ENCODE data around the gene LCTL. TPM values are rescaled to one million over a fixed set of nuclear protein-coding genes. Genes with fewer than 3 reads are reported as not detected.

The LCTL gene
- polyA plus RNA-seq, 1 donor from 2014 or later, result not detected

- Histone ChIP-seq H3K9ac (ENCODE audit: low read length) (no peak overlapping the region), H3K79me2 (replicated peaks; ENCODE audit: insufficient read depth, low read length) (no peaks in the 10 kb centered on the region), H2AFZ (ENCODE audit: low read depth, low read length) (no peak overlapping the region), H3K4me2 (ENCODE audit: low read length) (no peak overlapping the region), H3K27ac (ENCODE audit: low read length) (no peak overlapping the region), H3K36me3 (ENCODE audit: insufficient read depth, low read length) (no peaks in the 10 kb centered on the region), H3K4me3 (ENCODE audit: low read length) (no peak overlapping the region), H3K27me3 (ENCODE audit: insufficient read depth, low read depth, low read length) (no peaks in the 10 kb centered on the region), H3K9me3 (ENCODE audit: low read length) (no peaks in the 10 kb centered on the region), H3F3A (ENCODE audit: insufficient read depth, low read length, poor library complexity, severe bottlenecking) (no peaks in the 10 kb centered on the region), H3K9me2 (ENCODE audit: insufficient read depth, low read length) (no peaks in the 10 kb centered on the region), H4K20me1 (ENCODE audit: insufficient read depth) (no peaks in the 10 kb centered on the region)
- no peak for TF ChIP-seq EZH2 (IDR thresholded peaks at IDR 0.05; ENCODE audit: borderline replicate concordance, insufficient read depth, low read length, poor library complexity, severe bottlenecking)
- no peak for TF ChIP-seq REST (IDR thresholded peaks at IDR 0.05; ENCODE audit: borderline replicate concordance)
- no peak for TF ChIP-seq SMC3 (conservative IDR thresholded peaks at IDR 0.05; ENCODE audit: poor library complexity)
- TF ChIP-seq POLR2AphosphoS5 (IDR thresholded peaks at IDR 0.05), result no peak
- no peak for TF ChIP-seq MXI1 (conservative IDR thresholded peaks at IDR 0.05; ENCODE audit: poor library complexity, severe bottlenecking)
- TF ChIP-seq, protein P1, sequence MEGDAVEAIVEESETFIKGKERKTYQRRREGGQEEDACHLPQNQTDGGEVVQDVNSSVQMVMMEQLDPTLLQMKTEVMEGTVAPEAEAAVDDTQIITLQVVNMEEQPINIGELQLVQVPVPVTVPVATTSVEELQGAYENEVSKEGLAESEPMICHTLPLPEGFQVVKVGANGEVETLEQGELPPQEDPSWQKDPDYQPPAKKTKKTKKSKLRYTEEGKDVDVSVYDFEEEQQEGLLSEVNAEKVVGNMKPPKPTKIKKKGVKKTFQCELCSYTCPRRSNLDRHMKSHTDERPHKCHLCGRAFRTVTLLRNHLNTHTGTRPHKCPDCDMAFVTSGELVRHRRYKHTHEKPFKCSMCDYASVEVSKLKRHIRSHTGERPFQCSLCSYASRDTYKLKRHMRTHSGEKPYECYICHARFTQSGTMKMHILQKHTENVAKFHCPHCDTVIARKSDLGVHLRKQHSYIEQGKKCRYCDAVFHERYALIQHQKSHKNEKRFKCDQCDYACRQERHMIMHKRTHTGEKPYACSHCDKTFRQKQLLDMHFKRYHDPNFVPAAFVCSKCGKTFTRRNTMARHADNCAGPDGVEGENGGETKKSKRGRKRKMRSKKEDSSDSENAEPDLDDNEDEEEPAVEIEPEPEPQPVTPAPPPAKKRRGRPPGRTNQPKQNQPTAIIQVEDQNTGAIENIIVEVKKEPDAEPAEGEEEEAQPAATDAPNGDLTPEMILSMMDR (IDR thresholded peaks at IDR 0.05; ENCODE audit: poor library complexity, severe bottlenecking), result no peak
- no peak for TF ChIP-seq RAD21 (conservative IDR thresholded peaks at IDR 0.05)
- no peak for TF ChIP-seq EP300 (conservative IDR thresholded peaks at IDR 0.05; ENCODE audit: poor library complexity, severe bottlenecking)
- TF ChIP-seq TAF1 (IDR thresholded peaks at IDR 0.05; ENCODE audit: low read depth), result no peak
Measured at GRCh38 chr15:66608881-66609280, 43.1 kb upstream of the LCTL start.

GRCh38 chr15:66608159-66608558 is 42.4 kb upstream of the LCTL start:
- TF ChIP-seq RAD21 (conservative IDR thresholded peaks at IDR 0.05) (no peak), MXI1 (conservative IDR thresholded peaks at IDR 0.05; ENCODE audit: poor library complexity, severe bottlenecking) (no peak), EP300 (conservative IDR thresholded peaks at IDR 0.05; ENCODE audit: poor library complexity, severe bottlenecking) (no peak), EZH2 (IDR thresholded peaks at IDR 0.05; ENCODE audit: borderline replicate concordance, insufficient read depth, low read length, poor library complexity, severe bottlenecking) (no peak), TAF1 (IDR thresholded peaks at IDR 0.05; ENCODE audit: low read depth) (no peak)
- TF ChIP-seq, protein P1 (IDR thresholded peaks at IDR 0.05; ENCODE audit: poor library complexity, severe bottlenecking), result no peak

More at GRCh38 chr15:66608159-66608558, 42.4 kb upstream of the LCTL start:
- no peaks in the 10 kb centered on the region for H3K9me2 ChIP-seq (ENCODE audit: insufficient read depth, low read length)
- H3K4me3 ChIP-seq (ENCODE audit: low read length), result no peak overlapping the region
- no peak overlapping the region for H3K27ac ChIP-seq (ENCODE audit: low read length)
- no peaks in the 10 kb centered on the region for H3K27me3 ChIP-seq (ENCODE audit: insufficient read depth, low read depth, low read length)
- no peaks in the 10 kb centered on the region for H3K9me3 ChIP-seq (ENCODE audit: low read length)
- H3K9ac ChIP-seq (ENCODE audit: low read length), result no peak overlapping the region
- no peak overlapping the region for H2AFZ ChIP-seq (ENCODE audit: low read depth, low read length)
- H3K4me2 ChIP-seq (ENCODE audit: low read length), result no peak overlapping the region
- H3K79me2 ChIP-seq (replicated peaks; ENCODE audit: insufficient read depth, low read length), result no peaks in the 10 kb centered on the region
- H3F3A ChIP-seq (ENCODE audit: insufficient read depth, low read length, poor library complexity, severe bottlenecking), result no peaks in the 10 kb centered on the region
- no peaks in the 10 kb centered on the region for H3K36me3 ChIP-seq (ENCODE audit: insufficient read depth, low read length)
- no peaks in the 10 kb centered on the region for H4K20me1 ChIP-seq (ENCODE audit: insufficient read depth)

Data from neural cell (in vitro differentiated cells).